GM15510 (cell line): ENCODE data around the gene PPP1R3G.

Experiments used
- POLR2A ChIP-seq: IDR thresholded peaks from 3 replicates; pipeline ENCODE4 v1.6.1; 2011; ENCODE audit warnings: borderline replicate concordance; ENCODE audit not compliant: insufficient read length; ENCODE audit errors: extremely low read depth

PPP1R3G gene

DNA sequence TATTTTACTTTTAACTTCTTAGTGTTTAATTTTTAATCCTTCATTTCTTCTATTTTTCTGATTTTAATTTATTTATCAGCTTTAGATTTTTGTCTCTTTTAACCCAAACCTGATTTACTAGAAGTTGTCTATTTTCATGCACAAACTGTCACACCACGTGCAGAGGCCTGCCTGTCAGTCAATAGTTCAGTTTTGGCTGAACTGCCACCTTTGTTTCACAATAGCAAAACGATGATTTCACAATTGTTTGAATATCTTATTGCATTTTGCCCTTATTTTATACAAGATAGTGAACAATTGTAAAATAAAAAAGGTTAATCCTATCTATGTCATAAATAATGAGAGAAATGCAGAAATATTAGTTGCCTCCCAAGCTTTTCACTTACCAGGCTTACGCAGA is 24.0 kb upstream of the PPP1R3G start:
- no peak for TF ChIP-seq POLR2A

- no peak for TF ChIP-seq POLR2A
These were observed 21.5 kb upstream of the PPP1R3G start for GRCh38 chr6:5063617-5064016.

- no peak for TF ChIP-seq POLR2A
These were observed 18.6 kb upstream of the PPP1R3G start for GRCh38 chr6:5066456-5067093.

- no peak for TF ChIP-seq POLR2A
These were observed 17.8 kb upstream of the PPP1R3G start for GRCh38 chr6:5067305-5067704.

DNA sequence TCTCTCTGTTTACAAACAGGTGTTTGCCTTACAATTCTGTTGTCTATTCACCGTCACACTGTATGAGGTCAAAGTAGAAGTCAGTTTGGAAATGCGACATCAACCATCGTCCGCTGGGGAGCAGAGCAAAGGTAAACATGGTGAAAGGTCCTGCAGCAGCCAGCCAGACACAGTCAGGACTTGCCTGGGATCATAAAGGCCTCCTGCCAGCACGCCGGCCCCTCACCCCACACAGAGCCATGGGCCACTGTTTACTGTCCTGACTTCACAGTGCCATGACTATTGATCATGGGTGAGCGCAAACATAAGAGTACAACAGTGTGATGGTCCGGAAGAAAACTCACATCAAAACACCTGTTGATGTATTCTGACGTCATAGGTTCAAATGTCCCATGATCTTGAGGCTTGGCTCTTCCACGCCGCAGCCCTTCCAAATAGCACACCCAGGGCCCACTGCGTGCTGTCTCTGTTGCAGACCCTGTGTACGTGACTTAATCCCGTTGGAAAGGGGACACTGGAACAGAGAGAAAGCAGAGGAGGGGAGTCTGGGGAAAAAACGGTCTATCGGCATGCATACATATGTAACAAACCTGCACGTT is 16.9 kb upstream of the PPP1R3G start:
- no peak for TF ChIP-seq POLR2A

- no peak for TF ChIP-seq POLR2A
These were observed 13.9 kb upstream of the PPP1R3G start for GRCh38 chr6:5071216-5071615.

- no peak for TF ChIP-seq POLR2A
These were observed 12.7 kb upstream of the PPP1R3G start for GRCh38 chr6:5072440-5072839.

DNA sequence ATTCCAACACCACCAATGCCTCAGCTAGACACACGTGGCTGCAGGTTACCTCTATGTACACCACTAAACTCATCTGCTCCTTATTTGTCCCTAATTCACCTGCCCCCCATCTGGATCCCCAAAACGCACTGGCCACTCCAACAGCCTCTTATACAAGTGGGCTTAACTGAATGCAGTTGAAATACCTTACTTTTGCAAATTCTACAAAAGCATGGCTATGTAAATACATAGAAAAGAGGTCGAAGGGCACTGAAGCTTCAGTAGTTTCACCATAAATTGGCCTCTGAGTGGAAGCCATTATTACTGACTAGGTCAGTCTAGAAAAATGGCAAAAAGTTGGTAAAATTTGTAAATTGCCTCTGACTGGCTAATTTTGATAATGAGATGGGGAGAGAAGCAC is 11.1 kb upstream of the PPP1R3G start:
- no peak for TF ChIP-seq POLR2A

DNA sequence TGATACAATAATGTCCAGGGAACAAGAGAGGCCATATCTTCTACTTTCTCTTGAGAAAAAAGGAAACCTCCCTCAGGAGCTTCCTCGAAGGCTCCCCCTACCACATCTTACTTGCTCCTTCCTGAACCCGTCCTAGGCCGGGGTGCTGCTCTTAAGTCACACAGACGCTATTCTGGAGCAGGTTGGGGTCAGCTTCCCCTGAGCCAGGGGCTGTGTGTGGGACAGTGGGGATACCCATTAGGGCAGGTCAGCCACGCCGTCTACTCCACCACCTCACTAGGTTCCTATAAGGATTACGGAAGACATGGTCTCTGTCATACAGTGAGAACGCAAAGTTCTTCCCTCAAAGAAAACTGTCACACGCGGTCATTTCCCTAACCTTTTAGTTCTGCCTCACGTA is 8.2 kb upstream of the PPP1R3G start:
- TF ChIP-seq POLR2A, result no peak

DNA sequence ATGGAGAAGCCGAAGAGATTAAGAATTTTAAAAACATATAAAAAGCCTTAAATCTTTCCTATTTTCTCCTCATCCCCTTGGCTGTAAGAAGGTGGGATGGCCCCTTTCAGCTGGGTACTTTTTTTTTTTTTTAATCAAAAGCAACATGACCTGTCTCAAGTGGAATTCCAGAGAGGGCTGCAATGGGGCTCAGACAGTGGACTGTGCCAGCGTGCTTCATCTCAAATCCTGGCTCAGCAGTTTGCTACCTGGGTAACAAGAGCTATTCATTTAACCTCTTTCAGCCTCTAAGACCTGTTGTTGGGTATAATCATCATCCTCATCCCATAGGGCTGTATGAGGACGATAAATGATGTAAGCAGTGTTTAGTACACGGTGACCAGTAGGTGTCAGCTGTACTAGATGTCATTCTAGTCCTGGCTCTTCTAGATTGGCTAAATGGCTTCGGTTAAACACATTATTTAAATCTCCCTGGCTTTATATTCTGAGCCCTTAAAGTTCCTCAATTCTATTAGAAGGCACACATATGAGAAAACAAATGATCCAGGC is 6.9 kb upstream of the PPP1R3G start:
- TF ChIP-seq POLR2A, result no peak

- no peak for TF ChIP-seq POLR2A
These were observed 5.4 kb upstream of the PPP1R3G start for GRCh38 chr6:5079692-5080091.

GRCh38 chr6:5080574-5080973 is 4.6 kb upstream of the PPP1R3G start:
- no peak for TF ChIP-seq POLR2A

DNA sequence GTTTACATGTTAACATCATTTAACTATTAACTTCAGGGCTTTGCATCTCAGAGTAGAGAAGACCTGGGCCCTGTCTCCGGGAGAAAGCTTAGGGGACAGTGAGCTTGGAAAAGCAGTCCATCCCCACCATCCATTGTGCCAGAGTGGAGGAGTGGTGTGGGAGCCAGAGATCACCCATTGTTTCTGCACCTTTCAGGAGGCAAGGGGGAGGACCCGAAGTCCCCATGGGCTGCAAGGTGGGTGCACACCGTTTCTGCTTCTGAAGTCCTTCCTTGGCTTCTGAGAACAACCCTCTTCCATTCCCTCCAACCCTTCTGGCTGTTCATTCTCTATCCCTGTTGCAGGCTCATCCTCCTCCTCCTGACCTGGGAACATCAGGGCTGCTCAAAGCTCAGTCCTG is 4.0 kb upstream of the PPP1R3G start:
- TF ChIP-seq POLR2A, result no peak

- no peak for TF ChIP-seq POLR2A
These were observed 3.2 kb upstream of the PPP1R3G start for GRCh38 chr6:5081955-5082354.

DNA sequence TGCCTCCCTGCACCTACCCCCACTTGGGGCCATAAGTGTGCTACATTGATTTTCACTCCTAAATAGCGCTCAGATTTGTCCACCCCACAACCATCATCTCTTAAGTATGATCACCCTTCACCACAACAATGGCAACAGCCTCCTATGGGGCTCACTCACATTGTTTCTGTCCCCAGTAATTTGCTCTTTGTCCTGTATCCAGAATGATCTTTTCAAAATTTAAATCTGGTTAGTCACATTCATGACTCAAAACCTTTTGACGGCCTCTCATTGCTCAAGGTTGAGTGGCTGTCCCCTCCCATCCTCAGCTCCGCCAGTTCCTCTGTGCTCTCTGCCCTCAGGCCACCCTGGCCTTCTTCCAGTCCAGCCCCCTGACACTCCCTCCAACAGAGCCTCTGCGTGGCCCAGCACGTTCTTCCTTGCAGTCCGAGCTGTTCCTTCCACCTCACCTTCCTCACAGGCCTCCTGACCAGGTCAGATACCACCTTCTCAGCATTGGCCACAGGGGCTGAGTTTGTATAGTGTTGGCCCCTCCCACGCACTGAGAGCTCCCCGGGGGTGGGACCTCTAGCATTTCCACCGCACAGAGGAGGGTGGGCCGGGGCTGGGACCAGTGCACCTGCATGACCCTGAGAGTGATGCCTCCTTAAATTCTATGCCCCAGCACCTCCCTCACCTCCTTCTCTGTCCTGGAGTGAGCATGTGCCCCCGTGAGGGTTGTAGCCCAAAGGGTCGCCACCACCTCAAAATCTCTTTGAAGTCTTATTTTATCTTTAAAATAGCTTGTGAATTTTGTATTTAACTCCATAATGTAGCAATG is 2.4 kb upstream of the PPP1R3G start:
- TF ChIP-seq POLR2A, result no peak

DNA sequence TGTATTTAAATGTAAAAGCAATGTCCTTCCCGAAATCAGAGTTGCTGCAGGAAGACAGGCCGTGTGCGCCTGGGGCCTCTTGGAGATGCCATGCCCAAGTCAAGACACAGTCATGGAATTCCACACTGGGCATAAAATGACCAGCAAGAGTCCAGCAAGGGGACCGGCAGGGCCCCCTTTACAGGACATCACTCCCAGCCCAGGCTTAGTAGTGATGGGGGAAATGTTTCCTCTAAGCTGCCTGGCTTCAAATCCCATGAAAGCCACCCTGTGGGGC is 1.9 kb upstream of the PPP1R3G start:
- no peak for TF ChIP-seq POLR2A
